M059J (cell line): ENCODE measurements around the gene SMIM1. TPM values are rescaled to one million over a fixed set of nuclear protein-coding genes. Genes with fewer than 3 reads are reported as not detected.
"Not testable (repeated sequence)": the region's sequence is repeated elsewhere in the genome, so short reads cannot be mapped to it uniquely, and the experiment has no call there.

Experiments
- DNase-seq: peaks from one replicate; pipeline ENCODE4 v3.0.0-alpha.2; 2012; ENCODE audit warnings: low read depth
- total RNA-seq: library from RNA; depleted of rRNA; stranded (reverse); fragments of >200 nt; shearing (Covaris generic); gene quantifications from 2 replicates; pipeline ENCODE4 v1.2.3, GENCODE V29; 2014

The SMIM1 gene
- total RNA-seq, 1 experiment from 2014 or later, result not detected

DNA sequence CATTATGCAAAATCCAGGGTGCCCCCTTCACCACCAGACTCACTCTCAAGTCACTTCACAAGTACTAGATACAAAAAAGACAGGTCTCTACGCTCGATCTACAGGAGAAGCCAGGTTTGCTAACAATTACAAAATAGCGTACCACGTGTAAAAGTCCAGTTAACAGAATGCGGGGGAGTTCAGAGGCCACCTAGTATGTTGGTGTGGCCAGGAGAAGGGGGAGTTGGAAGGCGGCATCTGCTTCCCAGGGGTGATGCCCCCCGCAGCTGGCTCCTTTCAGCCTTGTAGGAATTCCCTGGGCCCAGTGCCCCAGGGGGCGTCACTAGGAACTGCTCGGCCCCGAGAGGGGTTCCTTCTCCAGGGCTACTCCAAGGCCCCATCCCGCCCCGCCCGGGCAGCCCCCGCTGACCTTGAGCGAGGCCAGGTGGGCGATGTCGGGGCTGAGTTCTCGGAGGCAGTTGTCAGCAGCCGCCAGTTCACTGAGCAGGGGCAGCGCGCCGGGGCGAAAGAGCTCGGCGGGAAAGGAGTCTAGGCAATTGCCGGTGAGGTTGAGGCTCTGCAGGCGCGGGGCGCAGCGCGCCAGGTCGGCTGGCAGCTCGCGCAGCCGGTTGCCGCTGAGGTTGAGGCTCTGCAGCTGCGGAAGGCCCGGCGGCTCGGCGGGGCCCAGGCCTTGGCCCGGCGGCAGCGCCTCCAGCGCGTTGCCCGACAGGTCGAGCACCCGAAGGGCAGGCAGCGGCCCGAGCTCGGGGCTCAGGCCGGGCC, 23.1 kb downstream of the SMIM1 start:
- DNase-seq, result no peak

DNA sequence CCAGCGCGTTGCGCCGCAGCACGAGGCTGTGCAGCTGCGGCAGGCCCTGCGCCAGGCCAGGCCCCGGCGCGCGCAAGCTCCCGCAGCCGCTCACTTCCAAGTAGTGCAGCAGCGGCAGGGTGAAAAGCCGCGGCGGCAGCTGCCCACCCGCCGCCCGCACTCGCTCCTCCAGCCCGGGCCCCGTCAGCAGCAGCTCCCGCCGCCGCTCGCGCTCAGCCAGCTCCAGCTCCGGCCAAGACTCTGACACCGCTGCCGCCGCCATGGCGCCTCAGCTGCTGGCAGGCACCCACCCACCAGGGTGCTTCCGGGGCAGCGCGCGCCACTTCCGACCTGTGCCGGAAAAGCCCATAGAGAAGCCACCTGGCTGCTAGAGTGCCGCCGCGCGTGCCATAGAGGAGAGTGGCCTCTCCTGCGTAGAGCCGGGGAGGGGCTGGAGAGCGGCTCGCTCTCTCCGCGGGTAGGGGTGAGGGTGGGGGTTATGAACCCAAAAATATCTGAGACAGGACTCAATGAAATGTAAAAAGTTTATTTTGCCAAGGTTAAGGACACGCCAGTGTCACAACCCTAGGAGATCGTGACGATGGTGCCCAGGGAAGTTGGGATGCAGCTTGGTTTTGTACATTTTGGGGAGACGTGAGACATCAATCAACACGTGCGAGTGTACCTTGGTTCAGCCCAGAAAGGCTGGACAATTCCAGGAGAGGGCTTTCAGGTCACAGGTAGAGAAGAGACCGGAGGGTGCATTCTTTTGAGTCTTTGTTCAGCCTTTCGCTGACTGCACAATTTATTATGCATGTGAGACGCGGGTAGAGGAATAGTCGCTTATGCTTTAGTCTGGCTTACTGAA, 23.9 kb downstream of the SMIM1 start, which contains the start of gene LRRC47:
Gene LRRC47, minus strand, starts transcription at position 284 of the 847 bp plus-strand sequence. Its CDS starts 22 bp downstream, at position 262.
- peak; percentile 88 for DNase-seq

DNA sequence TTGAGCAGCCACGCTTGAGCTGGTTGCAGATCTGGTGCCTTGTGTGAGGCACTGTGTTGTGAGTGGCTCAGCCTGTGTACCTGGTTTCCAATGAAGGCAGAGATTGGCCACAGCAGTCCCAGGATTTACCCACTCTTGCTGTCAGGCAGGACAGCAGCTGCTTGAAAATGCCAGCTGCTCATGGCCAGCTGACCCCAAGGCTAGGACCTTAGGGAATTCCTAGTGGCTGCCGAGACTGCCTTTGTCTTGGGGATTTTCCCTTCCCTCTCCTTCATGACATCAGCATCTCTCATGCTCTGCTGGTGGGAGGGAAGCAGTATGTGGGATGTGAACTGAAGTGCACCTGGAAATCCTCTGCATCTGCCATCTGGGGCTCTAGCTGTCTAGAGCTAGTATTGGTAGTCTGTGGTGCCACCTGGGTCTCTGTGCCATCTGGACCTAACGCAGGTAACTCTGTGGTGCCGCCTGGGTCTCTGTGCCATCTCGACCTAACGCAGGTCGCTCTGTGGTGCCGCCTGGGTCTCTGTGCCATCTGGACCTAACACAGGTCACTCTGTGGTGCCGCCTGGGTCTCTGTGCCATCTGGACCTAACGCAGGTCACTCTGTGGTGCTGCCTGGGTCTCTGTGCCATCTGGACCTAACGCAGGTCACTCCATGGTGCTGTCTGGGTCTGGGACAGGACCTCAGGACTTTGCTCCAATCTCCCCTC, 27.6 kb downstream of the SMIM1 start:
- peak; percentile 21 for DNase-seq

DNA sequence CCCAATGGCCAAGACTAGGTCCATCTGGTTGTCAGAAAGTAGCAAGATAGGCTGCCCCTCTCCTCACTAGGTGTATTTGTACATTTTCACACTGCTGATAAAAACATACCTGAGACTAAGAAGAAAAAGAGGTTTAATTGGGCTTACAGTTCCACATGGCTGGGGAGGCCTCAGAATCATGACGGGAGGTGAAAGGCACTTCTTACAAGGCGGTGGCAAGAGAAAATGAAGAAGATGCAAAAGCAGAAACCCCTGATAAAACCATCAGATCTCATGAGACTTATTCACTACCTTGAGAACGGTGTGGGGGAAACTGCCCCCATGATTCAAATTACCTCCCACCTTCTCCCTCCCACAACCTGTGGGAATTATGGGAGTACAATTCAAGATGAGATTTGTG, 28.2 kb downstream of the SMIM1 start:
- DNase-seq, result not testable (repeated sequence)

DNA sequence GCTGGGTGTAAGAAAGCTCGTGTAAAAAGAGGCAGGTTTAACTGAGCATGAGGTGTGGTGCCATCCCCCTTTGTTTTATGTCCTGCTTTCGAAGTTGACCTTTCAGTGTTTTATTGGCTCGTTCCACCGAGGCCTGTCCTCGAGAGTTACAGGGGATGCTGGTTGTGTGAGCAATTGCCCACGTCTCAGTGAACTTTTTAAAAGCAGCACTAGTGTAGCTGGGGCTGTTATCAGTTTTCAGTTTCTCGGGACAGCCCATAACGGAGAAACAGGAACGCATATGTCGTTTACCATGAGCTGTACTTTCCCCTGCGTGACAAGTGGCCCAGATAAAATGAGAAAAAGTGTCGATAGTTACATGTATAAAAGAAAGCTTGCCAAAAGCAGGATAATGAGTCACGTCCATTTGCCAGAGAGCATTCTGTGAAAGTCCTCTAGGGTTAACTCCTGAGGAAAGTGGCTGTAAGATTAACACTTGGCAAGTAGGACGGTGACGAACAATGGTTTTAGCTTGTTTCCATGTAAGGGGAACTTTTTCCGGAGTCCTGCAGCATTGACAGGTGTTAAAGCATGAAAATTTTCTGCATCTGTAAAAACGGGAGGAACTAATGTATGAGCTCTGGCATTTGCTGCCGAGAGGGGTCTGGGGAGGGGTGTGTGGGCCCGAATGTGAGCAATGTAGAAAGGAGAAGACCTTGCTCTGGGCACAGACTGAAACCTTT, 31.5 kb downstream of the SMIM1 start:
- DNase-seq, result peak; percentile 62

DNA sequence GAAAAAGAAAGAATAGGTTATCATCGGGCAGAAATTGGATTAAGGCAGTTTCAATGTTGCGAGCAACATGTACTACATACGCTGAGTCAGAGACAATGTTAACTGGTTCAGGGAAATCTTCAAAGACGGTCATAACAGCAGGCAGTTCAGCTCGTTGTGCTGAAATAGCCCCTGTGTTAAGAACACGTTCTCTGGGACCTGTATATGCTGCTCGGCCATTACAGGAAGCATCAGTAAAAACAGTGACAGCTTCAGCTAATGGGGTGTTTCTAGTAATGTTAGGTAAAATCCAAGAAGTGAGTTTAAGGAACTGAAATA, 32.0 kb downstream of the SMIM1 start:
- DNase-seq, result not testable (repeated sequence)

DNA sequence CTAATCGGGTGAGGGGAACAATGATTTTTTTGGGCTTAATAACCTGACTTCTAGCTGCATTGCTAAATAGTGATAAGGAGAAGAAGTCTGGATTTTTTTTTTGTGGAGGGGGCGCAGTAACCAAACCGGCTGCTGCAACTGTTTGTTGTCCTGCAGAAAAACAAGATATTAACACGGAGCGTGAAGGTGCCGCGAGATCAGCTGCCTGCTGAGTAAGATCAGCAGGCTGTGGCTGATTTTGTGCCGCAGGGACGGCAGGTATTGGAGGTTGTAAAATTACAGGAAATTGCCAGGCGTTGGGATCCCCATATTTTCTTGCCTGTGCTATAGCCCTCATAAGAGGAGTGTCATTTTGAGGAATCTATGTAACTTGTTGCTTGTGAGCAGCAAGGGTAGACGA, 32.5 kb downstream of the SMIM1 start:
- no peak for DNase-seq

DNA sequence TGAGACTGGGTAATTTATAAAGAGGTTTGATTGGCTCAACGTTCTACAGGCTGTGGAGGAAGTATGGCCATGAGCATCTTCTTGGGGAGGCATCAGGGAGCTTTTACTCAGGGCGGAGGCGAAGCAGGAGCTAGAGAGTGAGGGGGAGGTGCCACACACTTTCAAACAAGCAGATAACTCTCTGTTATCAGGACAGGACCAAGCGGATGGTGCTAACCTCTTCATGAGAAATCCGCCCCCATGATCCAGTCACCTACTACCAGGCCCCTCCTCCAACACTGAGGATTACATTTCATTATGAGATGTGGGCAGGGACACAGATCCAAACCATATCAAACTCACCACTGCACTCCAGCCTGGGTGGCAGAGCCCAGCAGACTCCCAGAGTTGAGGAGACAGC, 35.2 kb downstream of the SMIM1 start:
- DNase-seq, result no peak

DNA sequence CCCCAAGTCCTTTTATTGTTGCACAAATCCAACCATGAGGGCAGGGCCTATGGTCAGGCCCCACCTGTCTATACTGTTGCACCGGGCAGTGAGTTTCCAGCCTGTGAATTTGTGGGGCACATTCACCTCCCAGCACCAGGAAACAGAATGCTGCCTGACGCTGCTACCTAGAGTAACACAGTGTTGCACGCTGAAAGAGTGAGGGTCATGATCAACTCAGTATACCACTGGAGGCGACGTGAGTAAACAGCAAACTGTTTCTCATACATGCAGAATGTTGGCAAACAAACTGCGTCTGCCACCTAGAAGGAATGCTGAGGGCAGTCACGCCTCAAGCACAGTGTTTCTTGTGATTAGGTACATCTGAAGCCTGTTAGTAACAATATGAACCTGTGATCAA, 37.1 kb downstream of the SMIM1 start:
- no peak for DNase-seq

DNA sequence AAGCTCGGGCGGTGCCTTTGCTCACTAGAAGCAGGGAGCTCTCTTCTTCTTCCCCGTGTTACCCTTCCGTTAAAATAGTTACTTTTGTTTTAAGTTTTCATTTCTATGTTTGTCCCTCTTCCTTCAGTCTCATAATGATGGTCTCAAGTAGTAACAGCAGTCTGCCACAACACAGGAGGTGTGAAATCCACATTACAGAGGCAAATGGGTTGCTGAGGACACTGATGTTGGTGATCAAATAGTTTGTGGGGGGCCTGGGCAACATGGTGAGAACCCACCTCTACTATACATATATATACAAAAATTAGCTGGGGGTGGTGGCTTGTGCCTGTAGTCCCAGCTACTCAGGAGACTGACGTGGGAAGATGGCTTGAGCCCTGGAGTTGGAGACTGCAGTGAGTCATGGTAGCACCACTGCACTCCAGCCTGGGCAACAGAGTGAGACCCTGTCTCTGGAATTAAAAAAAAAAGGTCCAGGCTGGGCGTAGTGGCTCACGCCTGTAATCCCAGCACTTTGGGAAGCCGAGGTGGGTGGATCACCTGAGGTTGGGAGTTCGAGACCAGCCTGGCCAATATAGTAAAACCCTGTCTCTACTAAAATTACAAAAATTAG, 37.7 kb downstream of the SMIM1 start:
- DNase-seq, result peak; percentile 32

DNA sequence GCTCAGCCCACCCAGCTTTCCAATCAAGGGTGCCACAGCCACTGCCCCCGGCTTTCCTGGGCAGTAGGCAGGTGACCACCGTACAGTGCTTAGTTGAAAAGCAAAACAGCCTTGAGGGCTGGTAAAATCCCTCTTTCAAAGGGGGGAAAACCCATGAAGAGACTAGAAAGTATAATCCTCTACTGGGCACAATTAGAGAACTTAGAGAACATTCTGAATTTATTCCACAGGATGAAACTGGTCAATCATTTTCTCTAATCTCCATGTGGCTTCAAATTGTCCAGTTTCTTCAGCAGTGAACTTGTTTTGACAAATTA, 39.0 kb downstream of the SMIM1 start:
- no peak for DNase-seq

DNA sequence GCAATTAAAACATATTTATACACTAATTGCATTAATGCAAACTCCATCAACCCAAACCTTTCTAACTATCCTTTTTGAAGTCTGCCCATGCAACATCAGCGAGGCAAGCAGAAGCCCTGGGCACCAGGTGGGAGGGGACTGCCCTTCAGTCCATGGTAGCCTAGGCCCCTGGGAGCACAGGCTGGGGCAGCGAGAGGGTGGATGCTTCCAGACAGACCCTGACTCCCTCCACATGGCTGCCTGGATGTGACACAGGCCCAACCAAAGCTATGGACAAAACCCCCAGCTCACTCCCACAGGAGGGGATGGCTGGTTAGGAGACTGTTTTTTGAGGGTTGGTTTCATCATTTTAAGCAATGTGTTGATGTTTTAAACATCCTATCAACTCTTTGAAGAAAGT, 41.5 kb downstream of the SMIM1 start:
- DNase-seq, result no peak

DNA sequence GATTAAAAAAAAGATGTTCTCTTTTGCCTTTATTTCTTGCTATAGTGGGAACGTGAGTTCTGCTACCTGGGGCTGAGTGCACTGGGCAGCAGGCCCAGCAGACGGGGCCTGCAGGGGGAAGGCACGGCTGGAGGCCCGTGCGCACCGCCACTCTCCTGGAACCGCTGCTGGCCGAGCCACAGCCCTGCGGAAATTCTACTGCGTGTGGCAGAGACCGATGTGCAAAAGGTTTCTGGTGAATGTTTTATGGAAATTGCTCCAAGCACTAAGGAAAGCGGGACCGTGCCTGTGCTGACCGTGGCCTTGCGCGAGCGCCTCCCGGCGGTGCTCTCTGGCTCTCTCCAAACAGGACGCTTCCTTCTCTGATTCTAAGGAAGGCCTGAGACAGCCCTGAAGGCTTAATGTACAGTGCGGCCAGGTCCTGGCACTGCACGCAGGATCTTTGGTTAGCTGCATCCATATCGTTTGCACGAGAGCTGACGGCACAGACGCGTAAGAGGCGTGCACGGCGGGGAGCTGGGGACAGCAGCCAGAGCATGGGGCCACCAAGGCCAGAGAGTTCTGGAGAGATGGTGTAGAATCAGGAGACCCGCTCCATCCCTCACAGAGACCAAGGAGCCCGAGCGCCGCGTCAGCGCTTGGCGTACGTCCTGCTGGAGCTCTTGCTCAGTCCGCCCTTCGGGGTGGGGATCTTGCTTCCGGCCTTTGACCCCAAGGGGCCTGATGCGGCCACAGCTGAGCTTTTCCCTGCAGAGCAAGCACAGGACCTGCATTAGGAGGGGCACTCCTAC, 42.4 kb downstream of the SMIM1 start:
- no peak for DNase-seq

DNA sequence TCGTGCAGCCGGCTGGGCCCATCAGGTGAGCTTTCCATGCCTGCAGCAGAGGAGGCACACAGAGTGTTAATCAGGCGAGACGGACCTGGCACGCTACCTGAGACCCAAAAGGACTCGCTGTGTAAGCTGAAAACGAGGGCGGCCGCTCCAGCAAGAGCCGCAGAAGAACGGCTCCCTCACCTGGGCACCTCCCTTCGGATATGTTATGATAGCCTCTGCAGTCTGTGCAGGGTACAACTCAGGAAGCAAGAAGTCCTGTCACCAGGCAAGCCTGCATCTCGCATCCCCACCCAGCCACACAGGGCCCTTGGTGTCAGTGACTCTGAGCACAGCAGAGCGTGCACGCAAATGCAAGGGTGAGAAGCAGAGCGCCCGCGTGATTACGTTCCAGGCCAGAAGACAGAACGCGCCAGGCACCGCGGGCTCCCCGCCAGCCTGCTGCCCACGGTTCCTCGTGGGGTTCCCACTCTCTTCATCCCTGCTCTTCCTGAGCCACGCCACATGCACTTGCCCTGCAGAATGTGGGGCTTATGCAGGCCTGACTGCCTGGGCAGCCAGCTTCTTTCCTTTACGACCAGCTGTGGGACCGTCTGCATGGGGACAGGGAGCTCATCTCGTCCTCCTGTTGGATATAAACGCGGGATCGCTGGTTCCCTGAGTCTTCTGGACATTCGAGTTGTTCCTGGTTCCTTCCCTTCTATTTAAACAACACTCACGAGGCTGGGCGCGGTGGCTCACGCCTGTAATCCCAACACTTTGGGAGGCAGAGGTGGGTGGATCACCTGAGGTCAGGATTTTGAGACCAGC, 44.0 kb downstream of the SMIM1 start:
- no peak for DNase-seq

DNA sequence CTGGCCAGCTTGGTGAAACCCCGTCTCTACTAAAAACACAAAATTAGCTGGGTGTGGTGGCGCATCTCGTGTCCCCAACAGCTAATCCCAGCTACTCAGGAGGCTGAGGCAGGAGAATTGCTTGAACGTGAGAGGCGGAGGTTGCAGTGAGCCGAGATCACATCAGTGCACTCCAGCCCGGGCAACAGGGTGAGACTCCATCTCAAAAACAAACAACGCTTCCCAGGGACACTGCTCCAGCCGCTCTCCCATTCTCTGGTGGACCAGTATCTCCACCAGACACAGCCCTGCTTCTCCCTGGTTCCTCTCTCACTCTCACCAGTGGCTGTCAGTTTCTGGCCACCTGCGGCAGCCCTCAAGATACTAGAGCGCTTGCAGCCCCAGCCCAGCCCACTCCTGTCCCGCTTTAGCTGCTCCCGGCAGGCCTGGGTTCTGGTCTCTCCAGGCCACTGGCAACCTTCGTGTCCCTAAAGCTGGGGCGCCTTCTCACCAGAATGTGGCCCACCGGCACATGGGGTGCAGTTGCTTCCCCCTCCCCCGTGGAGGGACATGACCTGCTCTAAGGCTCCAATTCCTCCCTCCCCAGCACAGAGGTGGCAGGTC, 44.7 kb downstream of the SMIM1 start:
- DNase-seq, result no peak

DNA sequence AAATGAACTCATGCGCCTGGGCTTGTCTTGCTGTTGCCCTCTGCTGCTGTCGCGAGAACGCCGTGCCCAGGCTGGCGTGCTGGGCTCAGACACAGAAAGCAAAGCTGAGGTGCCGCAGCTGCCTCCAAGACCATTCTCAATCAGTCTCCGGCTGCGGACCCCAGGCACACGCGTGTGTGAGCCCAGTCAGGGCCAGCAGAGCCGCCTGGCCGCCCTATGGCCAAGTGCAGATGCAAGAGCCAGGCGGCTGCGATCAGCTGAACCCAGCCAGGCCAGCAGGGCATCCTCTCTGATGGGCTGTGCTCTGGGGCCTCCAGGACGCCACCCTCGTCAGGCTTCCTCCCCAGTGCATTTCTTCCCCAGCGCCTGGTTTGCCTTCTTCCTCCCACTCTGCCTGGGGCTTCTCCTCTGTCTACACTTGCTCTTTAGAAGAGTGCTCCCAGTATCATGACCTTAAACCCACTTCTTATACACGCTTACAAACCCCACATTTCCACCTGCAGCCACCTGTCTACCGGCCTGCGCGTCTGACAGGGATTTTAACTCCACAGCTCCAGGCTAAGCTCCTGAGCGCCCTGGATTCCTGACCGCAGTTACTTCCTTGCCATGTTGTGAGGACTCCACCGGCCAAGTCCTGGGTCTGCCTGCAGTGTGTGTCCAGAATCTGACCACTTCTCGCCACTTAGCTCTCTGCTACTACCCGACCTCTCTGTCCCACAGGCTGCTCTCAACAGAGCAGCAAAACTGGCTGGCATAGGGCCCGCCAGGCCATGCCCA, 45.5 kb downstream of the SMIM1 start:
- no peak for DNase-seq

DNA sequence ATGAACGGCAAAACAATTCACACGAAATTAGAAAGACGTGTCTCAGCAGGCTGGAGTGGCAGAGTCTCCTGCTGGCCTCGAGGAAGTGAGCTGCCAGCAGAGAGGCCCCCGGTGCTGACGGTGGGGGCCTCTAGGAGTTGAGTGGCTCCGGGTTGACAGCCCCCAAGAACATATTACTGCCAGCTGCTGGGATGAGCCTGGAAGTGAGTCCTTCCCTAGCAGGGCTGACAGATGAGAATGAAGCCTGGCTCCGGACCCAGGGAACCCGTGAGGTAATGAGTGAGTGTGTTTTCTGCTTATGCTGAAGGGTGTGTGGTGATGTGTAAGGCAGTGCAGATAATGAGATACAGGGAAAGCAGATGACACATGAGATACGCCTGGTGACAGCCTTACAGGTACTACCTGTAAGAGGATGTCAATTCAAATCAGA, 47.2 kb downstream of the SMIM1 start:
- DNase-seq, result no peak

DNA sequence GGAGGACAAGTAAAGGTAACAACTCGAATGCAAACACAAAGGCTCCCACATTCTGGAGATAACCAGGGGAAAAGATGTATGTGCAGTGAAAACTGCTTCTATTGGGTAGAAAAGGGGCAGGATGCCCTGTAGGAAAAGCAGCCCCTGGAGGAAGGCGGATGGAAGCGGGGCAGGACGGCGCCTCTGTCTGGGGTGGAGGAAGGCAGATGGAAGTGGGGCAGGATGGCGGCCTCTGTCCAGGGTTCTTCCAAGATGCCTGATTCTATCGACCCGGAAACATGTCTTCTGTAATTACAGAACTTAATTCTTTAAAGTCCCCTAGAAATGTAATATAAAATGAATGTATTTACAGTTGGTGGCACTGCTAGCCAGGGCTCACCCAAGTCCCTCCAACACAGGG, 47.8 kb downstream of the SMIM1 start:
- DNase-seq, result no peak

DNA sequence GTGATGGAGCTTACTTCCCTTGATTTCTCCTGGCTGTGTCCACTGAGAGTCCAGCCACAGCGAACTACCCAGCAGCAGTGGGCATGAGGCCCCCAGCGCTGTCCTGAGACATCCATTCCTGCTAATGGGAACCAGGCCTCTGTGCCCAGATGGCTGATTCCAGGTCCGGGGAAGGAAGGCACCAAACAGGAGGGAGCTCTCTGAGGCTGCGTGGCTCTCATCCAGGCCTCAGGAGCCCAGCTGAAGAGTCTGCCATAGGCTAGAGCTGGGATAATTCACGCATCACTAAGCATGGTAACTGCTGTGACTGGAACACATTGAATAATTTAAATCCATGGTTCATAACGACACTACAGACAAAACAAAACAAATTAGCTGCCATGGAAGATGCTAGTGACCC, 48.5 kb downstream of the SMIM1 start:
- DNase-seq, result no peak
